Skeletal muscle tissue (tissue), 4 donors: ENCODE results near the gene TMBIM4. TPM values are rescaled to one million over a fixed set of nuclear protein-coding genes. Genes with fewer than 3 reads are reported as not detected.

Experiments
- H3K27ac ChIP-seq: one replicate; pipeline ENCODE4 v1.7.0; 2013; ENCODE audit warnings: mild to moderate bottlenecking, low read depth, low read length, inconsistent platforms
- H3K27me3 ChIP-seq, 3 donors: one replicate each; pipeline ENCODE4 v1.7.0; 2013; ENCODE audit warnings: low read length in 3 of 3; ENCODE audit not compliant: control insufficient read depth in 3 of 3, insufficient read depth in 3 of 3
- H3K36me3 ChIP-seq, 3 donors: one replicate each; pipeline ENCODE4 v1.7.0; 2013; ENCODE audit warnings: low read length in 3 of 3; ENCODE audit not compliant: control insufficient read depth in 3 of 3, insufficient read depth in 3 of 3
- H3K4me1 ChIP-seq, 3 donors: one replicate each; pipeline ENCODE4 v1.7.0; 2013; ENCODE audit warnings: low read length in 3 of 3, mild to moderate bottlenecking in 3 of 3; ENCODE audit not compliant: control insufficient read depth in 3 of 3, insufficient read depth in 3 of 3
- H3K4me3 ChIP-seq, 3 donors: one replicate each; pipeline ENCODE4 v1.7.0; 2013; ENCODE audit warnings: low read length in 3 of 3
- H3K9ac ChIP-seq, 3 donors: one replicate each; pipeline ENCODE4 v1.7.0; 2013; ENCODE audit warnings: low read length in 3 of 3, mild to moderate bottlenecking in 3 of 3, moderate library complexity in 2 of 3, low read depth in 1 of 3
- H3K9me3 ChIP-seq, 3 donors: one replicate each; pipeline ENCODE4 v1.7.0; 2013; ENCODE audit warnings: low read length in 3 of 3; ENCODE audit not compliant: control insufficient read depth in 3 of 3
- total RNA-seq: library from RNA; depleted of rRNA; stranded (reverse); fragments of >200 nt; gene quantifications from one replicate; pipeline ENCODE4 v1.2.3, GENCODE V29; 2014
- donor health status: Osteomylitis.

Gene TMBIM4
- total RNA-seq, 1 donor from 2014 or later: 28.7 TPM

DNA sequence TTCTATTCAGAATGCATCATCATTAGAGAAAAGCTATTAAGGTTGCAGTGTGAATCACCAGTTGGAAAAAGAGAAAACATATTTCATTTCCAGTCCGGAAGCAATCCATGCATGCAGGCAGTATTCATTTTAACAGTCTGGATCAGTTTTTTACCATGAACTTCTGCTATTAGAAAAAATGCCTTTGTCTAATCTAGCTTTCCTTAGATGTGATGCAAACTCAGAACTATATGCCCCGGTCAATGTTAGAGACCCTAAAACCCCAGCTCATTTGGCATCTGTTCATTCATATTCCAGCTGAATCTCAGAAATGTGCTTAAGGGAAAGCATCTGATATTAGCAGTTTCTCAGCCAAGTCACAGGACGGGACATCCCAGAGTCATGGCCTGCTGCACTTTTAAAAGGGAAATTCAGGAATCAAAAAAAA lies 27.7 kb upstream of the TMBIM4 start:
- Histone ChIP-seq H3K4me1 (peaks cover 0 to 2% (median 0%) of the 10 kb centered on the region in 3 donors), H3K27ac (no peak overlapping the region)

DNA sequence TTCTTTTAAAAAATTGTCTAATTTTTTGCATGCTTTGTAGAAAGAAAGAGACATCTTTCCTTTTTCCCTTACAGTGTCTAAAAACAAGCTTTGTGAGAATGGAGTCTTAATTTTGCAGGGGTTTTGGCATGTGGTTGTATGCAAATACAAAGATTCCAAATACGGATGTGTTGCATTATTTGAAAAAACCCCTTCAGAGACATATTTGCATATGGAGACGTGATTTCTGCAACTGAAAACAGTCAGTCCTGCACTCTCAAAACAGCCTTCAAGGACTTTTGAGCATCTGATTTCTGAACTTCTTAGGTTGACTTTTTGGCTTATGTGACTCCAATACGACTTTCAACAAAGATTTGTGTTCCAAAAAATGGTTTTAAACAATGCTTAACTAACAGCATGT lies 27.0 kb upstream of the TMBIM4 start:
- no peaks in the 10 kb centered on the region for H3K9me3 ChIP-seq
- H3K9ac ChIP-seq: no peak overlapping the region
- H3K4me1 ChIP-seq: peaks cover 0 to 2% (median 0%) of the 10 kb centered on the region in 3 donors

More for the DNA sequence above, 27.7 kb upstream of the TMBIM4 start:
- Histone ChIP-seq H3K27me3 (no peaks in the 10 kb centered on the region), H3K36me3 (no peaks in the 10 kb centered on the region), H3K9me3 (no peaks in the 10 kb centered on the region), H3K9ac (no peak overlapping the region), H3K4me3 (no peak overlapping the region)

DNA sequence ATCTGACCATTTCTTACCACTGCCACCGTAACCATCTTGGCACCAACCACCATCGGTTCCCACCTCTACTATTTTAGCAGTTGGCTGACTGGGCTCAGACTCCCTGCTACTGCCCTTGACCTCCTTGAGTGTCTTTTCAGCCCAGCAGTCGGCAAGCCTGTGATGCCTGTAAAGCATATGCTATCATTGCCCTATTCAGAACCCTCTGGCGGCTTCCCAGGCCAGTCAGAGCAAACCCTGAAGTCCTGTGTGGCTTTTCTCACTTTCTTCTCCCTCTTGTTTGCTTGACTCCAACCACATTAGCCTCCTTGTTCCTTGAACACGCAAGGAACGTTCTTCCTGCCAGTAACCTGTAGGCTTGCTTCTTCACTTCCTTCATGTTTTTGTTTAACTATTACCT lies 25.4 kb upstream of the TMBIM4 start:
- Histone ChIP-seq H3K4me1 (peaks cover 2 to 8% (median 7%) of the 10 kb centered on the region in 3 donors), H3K27ac (no peak overlapping the region), H3K4me3 (no peak overlapping the region)

More for the DNA sequence above, 27.0 kb upstream of the TMBIM4 start:
- Histone ChIP-seq H3K36me3 (no peaks in the 10 kb centered on the region), H3K27ac (no peak overlapping the region), H3K27me3 (no peaks in the 10 kb centered on the region), H3K4me3 (no peak overlapping the region)

DNA sequence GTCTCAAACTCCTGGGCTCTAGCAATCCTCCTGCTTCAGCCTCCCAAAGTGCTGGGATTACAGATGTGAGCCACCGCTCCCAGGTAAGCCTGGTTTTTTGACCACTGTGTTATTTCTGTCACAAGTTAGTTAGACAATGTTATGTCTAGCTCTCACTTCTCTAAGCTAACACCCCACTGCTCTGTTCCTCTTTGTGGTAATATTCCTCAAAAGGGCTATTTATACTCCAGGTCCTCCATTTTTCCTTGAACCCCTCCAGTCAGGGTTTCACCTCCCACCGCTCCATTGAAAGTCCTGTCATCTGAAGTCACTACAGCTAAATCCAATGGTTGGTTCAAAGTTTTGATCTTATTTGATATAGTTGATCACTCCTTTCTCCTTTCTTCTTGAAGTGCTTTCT lies 24.3 kb upstream of the TMBIM4 start:
- Histone ChIP-seq H3K4me3 (no peak overlapping the region), H3K27ac (no peak overlapping the region), H3K4me1 (peaks cover 2 to 8% (median 7%) of the 10 kb centered on the region in 3 donors), H3K9me3 (no peaks in the 10 kb centered on the region), H3K36me3 (no peaks in the 10 kb centered on the region), H3K27me3 (peaks cover 0 to 4% (median under 1%) of the 10 kb centered on the region in 3 donors), H3K9ac (no peak overlapping the region)

More for the DNA sequence above, 25.4 kb upstream of the TMBIM4 start:
- Histone ChIP-seq H3K27me3 (no peaks in the 10 kb centered on the region), H3K9me3 (no peaks in the 10 kb centered on the region), H3K36me3 (no peaks in the 10 kb centered on the region), H3K9ac (no peak overlapping the region)

GRCh38 chr12:66191547-66192126 lies 21.8 kb upstream of the TMBIM4 start:
- Histone ChIP-seq H3K9ac (no peak overlapping the region), H3K27ac (no peak overlapping the region), H3K27me3 (peaks cover 9 to 13% (median 9%) of the 10 kb centered on the region in 3 donors), H3K9me3 (no peaks in the 10 kb centered on the region), H3K36me3 (no peaks in the 10 kb centered on the region), H3K4me3 (no peak overlapping the region), H3K4me1 (peaks cover 0 to 12% (median 8%) of the 10 kb centered on the region in 3 donors)

- Histone ChIP-seq H3K9ac (no peak overlapping the region), H3K36me3 (no peaks in the 10 kb centered on the region), H3K9me3 (no peaks in the 10 kb centered on the region), H3K4me3 (peak overlapping the region in 1 of 3 donors; percentile 74), H3K4me1 (peaks cover 0 to 12% (median 8%) of the 10 kb centered on the region in 3 donors), H3K27me3 (peaks cover 9 to 13% (median 9%) of the 10 kb centered on the region in 3 donors), H3K27ac (no peak overlapping the region)
These were observed 20.9 kb upstream of the TMBIM4 start for GRCh38 chr12:66190519-66191370.

- Histone ChIP-seq H3K27ac (peak overlapping the region; percentile 76), H3K4me3 (peak overlapping the region in 2 of 3 donors; percentile 63 to 74), H3K9ac (peak overlapping the region in 1 of 3 donors; percentile 45), H3K27me3 (peaks cover 9 to 13% (median 9%) of the 10 kb centered on the region in 3 donors), H3K4me1 (peaks cover 0 to 12% (median 8%) of the 10 kb centered on the region in 3 donors), H3K9me3 (no peaks in the 10 kb centered on the region), H3K36me3 (no peaks in the 10 kb centered on the region)
These were observed 20.1 kb upstream of the TMBIM4 start for GRCh38 chr12:66189889-66190288.

DNA sequence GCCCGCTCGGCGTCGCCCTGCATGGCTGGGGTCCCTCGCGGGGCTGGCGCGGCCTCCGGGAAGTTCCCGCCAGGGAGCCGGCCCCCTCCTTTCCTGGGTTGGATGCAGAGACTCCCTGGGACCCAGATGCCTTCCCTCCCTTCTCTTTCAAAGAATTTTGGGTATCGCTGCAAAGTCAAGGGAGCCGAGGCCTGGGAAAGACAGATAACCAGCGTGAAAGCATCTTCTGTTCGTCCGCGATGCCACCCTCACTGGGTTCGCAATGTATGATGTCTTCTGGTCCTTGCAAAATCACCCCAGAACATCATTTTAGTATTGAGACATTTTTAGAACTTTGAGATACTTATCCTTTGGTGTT lies 19.7 kb upstream of the TMBIM4 start:
- Histone ChIP-seq H3K9ac (peak overlapping the region; percentile 45 to 63 (median 54)), H3K27ac (peak overlapping the region; percentile 76), H3K36me3 (no peaks in the 10 kb centered on the region), H3K9me3 (no peaks in the 10 kb centered on the region), H3K4me1 (peaks cover 0 to 12% (median 8%) of the 10 kb centered on the region in 3 donors), H3K27me3 (peaks cover 9 to 13% (median 9%) of the 10 kb centered on the region in 3 donors), H3K4me3 (peak overlapping the region; percentile 60 to 74 (median 63))

GRCh38 chr12:66188584-66189485 lies 19.0 kb upstream of the TMBIM4 start, which contains the start of gene IRAK3:
IRAK3 (plus strand) TSS chr12:66189214; CDS start chr12:66189300, 86 bp downstream.
- H3K27ac ChIP-seq: peak within 1 kb of the TSS; percentile 76
- peaks cover 9 to 13% (median 9%) of the 10 kb centered on the region in 3 donors for H3K27me3 ChIP-seq
- peaks cover 0 to 12% (median 8%) of the 10 kb centered on the region in 3 donors for H3K4me1 ChIP-seq
- H3K36me3 ChIP-seq: no peaks in the 10 kb centered on the region
- H3K9me3 ChIP-seq: no peaks in the 10 kb centered on the region
- H3K9ac ChIP-seq: peak within 1 kb of the TSS; percentile 45 to 65 (median 63)
- peak within 1 kb of the TSS; percentile 63 to 74 (median 67) for H3K4me3 ChIP-seq
